Tibial nerve (tissue), 4 donors: ENCODE data around the gene IRX5.

Experiments
- EP300 ChIP-seq, 2 donors: sonication (generic); formaldehyde crosslinking; IDR thresholded peaks; one replicate each; pipeline ENCODE4 v1.6.1; 2017; ENCODE audit warnings: antibody characterized with exemption in 2 of 2, mild to moderate bottlenecking in 1 of 2
- POLR2A ChIP-seq, 2 donors: fragments of 450-650 bp; IDR thresholded peaks; one replicate each; pipeline ENCODE4 v1.6.1; 2017; ENCODE audit warnings: antibody characterized with exemption in 2 of 2, mild to moderate bottlenecking in 2 of 2, moderate library complexity in 2 of 2
- TF ChIP-seq, protein P1 (sequence below), 5 experiments: fragments of 200-600 bp in 3 of 5; fragments of 450-650 bp in 2 of 5; sonication (generic) in 3 of 5; IDR thresholded peaks; one replicate each; pipeline ENCODE4 v1.5.1; 2016 to 2019; ENCODE audit warnings: antibody characterized with exemption in 5 of 5, mild to moderate bottlenecking in 3 of 5, moderate library complexity in 2 of 5

DNA sequence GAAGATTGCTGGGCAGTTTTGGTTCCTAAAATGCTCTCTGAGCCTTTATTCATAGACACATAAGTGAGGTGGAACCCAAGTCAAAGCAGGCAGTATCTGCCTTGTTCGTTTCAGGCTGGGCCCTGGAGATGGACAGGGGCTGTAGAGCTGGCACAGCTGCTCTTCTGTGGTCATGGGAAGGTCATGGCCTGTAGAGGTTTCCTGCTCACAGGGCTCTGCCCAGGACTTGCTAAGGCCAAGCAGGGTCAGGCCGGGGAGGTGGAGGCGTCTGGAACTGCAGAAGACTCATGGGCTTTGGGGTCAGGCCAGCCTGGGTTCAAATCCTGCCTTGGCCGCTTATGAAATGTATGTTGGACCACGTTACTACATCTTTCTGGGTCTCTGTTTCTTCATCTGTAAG lies 50.2 kb downstream of the IRX5 start:
- TF ChIP-seq POLR2A (IDR thresholded peaks at IDR 0.05): no peak
- TF ChIP-seq, protein P1, sequence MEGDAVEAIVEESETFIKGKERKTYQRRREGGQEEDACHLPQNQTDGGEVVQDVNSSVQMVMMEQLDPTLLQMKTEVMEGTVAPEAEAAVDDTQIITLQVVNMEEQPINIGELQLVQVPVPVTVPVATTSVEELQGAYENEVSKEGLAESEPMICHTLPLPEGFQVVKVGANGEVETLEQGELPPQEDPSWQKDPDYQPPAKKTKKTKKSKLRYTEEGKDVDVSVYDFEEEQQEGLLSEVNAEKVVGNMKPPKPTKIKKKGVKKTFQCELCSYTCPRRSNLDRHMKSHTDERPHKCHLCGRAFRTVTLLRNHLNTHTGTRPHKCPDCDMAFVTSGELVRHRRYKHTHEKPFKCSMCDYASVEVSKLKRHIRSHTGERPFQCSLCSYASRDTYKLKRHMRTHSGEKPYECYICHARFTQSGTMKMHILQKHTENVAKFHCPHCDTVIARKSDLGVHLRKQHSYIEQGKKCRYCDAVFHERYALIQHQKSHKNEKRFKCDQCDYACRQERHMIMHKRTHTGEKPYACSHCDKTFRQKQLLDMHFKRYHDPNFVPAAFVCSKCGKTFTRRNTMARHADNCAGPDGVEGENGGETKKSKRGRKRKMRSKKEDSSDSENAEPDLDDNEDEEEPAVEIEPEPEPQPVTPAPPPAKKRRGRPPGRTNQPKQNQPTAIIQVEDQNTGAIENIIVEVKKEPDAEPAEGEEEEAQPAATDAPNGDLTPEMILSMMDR (IDR thresholded peaks at IDR 0.05): no peak
- no peak for TF ChIP-seq EP300 (IDR thresholded peaks at IDR 0.05)
